Stimulated activated CD4-positive, alpha-beta T cell treated with anti-CD3 and anti-CD28 coated beads, Interleukin-4, amount 100 ng/mL, for 48 hours (primary cell): ENCODE results near the gene CTRL.
"Not testable (repeated sequence)": the region's sequence is repeated elsewhere in the genome, so short reads cannot be mapped to it uniquely, and the experiment has no call there.

ENCODE experiments used
- DNase-seq, 2 donors: peaks; one replicate each; pipeline ENCODE4 v3.0.0-alpha.2; 2020; ENCODE audit warnings: low read depth in 2 of 2

Gene CTRL

GRCh38 chr16:67931712-67932461 lies at the start of gene CTRL:
CTRL (minus strand) TSS chr16:67931862; CDS start chr16:67931852, 10 bp downstream.
- no peak for DNase-seq

- DNase-seq, result no peak
Observed at GRCh38 chr16:67979955-67980678, 48.5 kb upstream of the CTRL start, which contains the start of gene DPEP3. DPEP3 (minus strand) TSS chr16:67980499; CDS start chr16:67980380, 119 bp downstream.

- DNase-seq, result no peak
Observed at GRCh38 chr16:67977469-67978227, 46.0 kb upstream of the CTRL start.

- DNase-seq, result no peak
Observed at GRCh38 chr16:67977005-67977404, 45.3 kb upstream of the CTRL start.

GRCh38 chr16:67976205-67976604 lies 44.5 kb upstream of the CTRL start:
- no peak for DNase-seq

GRCh38 chr16:67975321-67976105 lies 43.9 kb upstream of the CTRL start:
- no peak for DNase-seq

GRCh38 chr16:67972285-67972684 lies 40.6 kb upstream of the CTRL start:
- DNase-seq, result not testable (repeated sequence)

- DNase-seq, result no peak
Observed at GRCh38 chr16:67971111-67971510, 39.4 kb upstream of the CTRL start.

GRCh38 chr16:67969254-67970039 lies 37.8 kb upstream of the CTRL start:
- no peak for DNase-seq

GRCh38 chr16:67968400-67969253 lies 37.0 kb upstream of the CTRL start, which contains the start of gene SLC12A4:
SLC12A4 (minus strand) TSS chr16:67968637; CDS start chr16:67968553, 84 bp downstream.
- peak; percentile 85 to 88 for DNase-seq

- DNase-seq, result no peak
Observed at GRCh38 chr16:67967958-67968399, 36.3 kb upstream of the CTRL start.

- no peak for DNase-seq
Observed at GRCh38 chr16:67967183-67967957, 35.7 kb upstream of the CTRL start.

- DNase-seq, result no peak
Observed at GRCh38 chr16:67966549-67967182, 35.0 kb upstream of the CTRL start.

GRCh38 chr16:67965668-67966548 lies 34.2 kb upstream of the CTRL start:
- no peak for DNase-seq

GRCh38 chr16:67964477-67965131 lies 32.9 kb upstream of the CTRL start:
- no peak for DNase-seq

GRCh38 chr16:67963662-67964321 lies 32.1 kb upstream of the CTRL start:
- DNase-seq, result no peak
